HepG2 (cell line): Measurements from ENCODE around the gene HOXA11. TPM values are rescaled to one million over a fixed set of nuclear protein-coding genes. Genes with fewer than 3 reads are reported as not detected.

ENCODE experiments used
- ATAC-seq: fragments of 200-7000 bp; cut with Tn5 transposase; 3 replicates; pipeline ENCODE4 v1.9.1; 2020; ENCODE audit warnings: mild to moderate bottlenecking, moderate library complexity
- BruUV-seq: library from RNA; stranded (reverse); fragments of 400-500 nt; replicated peaks from 2 replicates; lab custom pipeline; 2021; lab: Mats Ljungman, UMichigan
- CTCF ChIA-PET: fragments of 300-600 bp; formaldehyde crosslinking; extraction: SDS; loops from one replicate; lab custom pipeline; 2021; ENCODE audit warnings: low total read pairs, inconsistent platforms, low intra/inter-chr PET ratio; lab: Yijun Ruan, JAX
- POLR2A ChIA-PET: fragments of 350-600 bp; sonication (Branson Sonifier 250); formaldehyde crosslinking; loops from one replicate; lab custom pipeline; 2020; ENCODE audit warnings: antibody characterized with exemption, inconsistent platforms; lab: Yijun Ruan, JAX
- DNase-seq: peaks from one replicate; pipeline ENCODE4 v3.0.0-alpha.2; 2015; ENCODE audit warnings: low spot score
- FAIRE-seq: peaks from 3 replicates; lab custom pipeline; 2011; peaks lifted over from hg19 to GRCh38; lab: Jason Lieb, UNC
- H2AFZ ChIP-seq: one replicate; pipeline ENCODE4 v1.6.1; 2011; ENCODE audit warnings: low read length, inconsistent platforms
- H3K27ac ChIP-seq: fragments of 300-600 bp; 3 replicates; pipeline ENCODE4 v1.8.0; 2011; ENCODE audit warnings: mixed run types, mild to moderate bottlenecking, mixed read lengths, low read length, inconsistent platforms; ENCODE audit not compliant: insufficient read depth; ENCODE audit errors: extremely low read length
- H3K27me3 ChIP-seq, 2 experiments: fragments of 200-600 bp in 1 of 2; 2 replicates in 1 of 2; 3 replicates in 1 of 2; pipeline versions ENCODE4 v1.6.0 to v1.8.0; 2011; ENCODE audit warnings: low read length in 2 of 2, mild to moderate bottlenecking in 2 of 2, moderate library complexity in 2 of 2, inconsistent platforms in 1 of 2; ENCODE audit not compliant: insufficient read depth in 2 of 2, control insufficient read depth in 1 of 2
- H3K36me3 ChIP-seq, 2 experiments: fragments of 200-600 bp in 1 of 2; replicated peaks in 1 of 2; 2 replicates in 1 of 2; 3 replicates in 1 of 2; pipeline versions ENCODE4 v1.5.1 to v1.8.0; 2011; ENCODE audit warnings: low read length in 2 of 2, inconsistent platforms in 1 of 2; ENCODE audit not compliant: insufficient read depth in 2 of 2, control insufficient read depth in 1 of 2
- H3K4me1 ChIP-seq: 2 replicates; pipeline ENCODE4 v1.5.1; 2012; ENCODE audit warnings: low read length, inconsistent platforms; ENCODE audit not compliant: insufficient read depth
- H3K4me2 ChIP-seq: 2 replicates; pipeline ENCODE4 v1.6.0; 2011; ENCODE audit warnings: low read depth, low read length, inconsistent platforms
- H3K4me3 ChIP-seq, 3 experiments: fragments of 200-600 bp in 1 of 3; sonication (generic), shearing (Covaris generic) in 1 of 3; replicated peaks in 1 of 3; 2 replicates each; pipeline ENCODE4 v1.5.1; 2011 to 2016; ENCODE audit warnings: low read length in 3 of 3, inconsistent platforms in 2 of 3, low read depth in 2 of 3, mild to moderate bottlenecking in 2 of 3, control low read depth in 1 of 3, mixed read lengths in 1 of 3; ENCODE audit not compliant: insufficient read depth in 1 of 3
- H3K79me2 ChIP-seq: one replicate; pipeline ENCODE4 v1.6.1; 2011; ENCODE audit warnings: low read length, inconsistent platforms; ENCODE audit not compliant: insufficient read depth
- H3K9ac ChIP-seq: 2 replicates; pipeline ENCODE4 v1.6.0; 2011; ENCODE audit warnings: mild to moderate bottlenecking, low read depth, low read length, inconsistent platforms; ENCODE audit not compliant: insufficient read depth
- H3K9me3 ChIP-seq: 2 replicates; pipeline ENCODE4 v1.5.1; 2012; ENCODE audit warnings: mild to moderate bottlenecking, low read length
- H4K20me1 ChIP-seq: 2 replicates; pipeline ENCODE4 v1.6.0; 2011; ENCODE audit warnings: inconsistent platforms, mild to moderate bottlenecking, low read length, moderate library complexity; ENCODE audit not compliant: insufficient read depth
- KLF11 ChIP-seq: IDR thresholded peaks from 2 replicates; pipeline ENCODE4 v1.6.1; 2016; ENCODE audit warnings: missing compliant biosample characterization
- MED8 ChIP-seq: sonication (generic); formaldehyde crosslinking; IDR thresholded peaks from 2 replicates; pipeline ENCODE4 v1.8.1; 2023; ENCODE audit warnings: mild to moderate bottlenecking, missing genetic modification reagents; ENCODE audit not compliant: insufficient replicate concordance
- PHF21A ChIP-seq: sonication (generic); formaldehyde crosslinking; IDR thresholded peaks from 2 replicates; pipeline ENCODE4 v1.5.0; 2020; ENCODE audit warnings: mild to moderate bottlenecking, missing genetic modification reagents
- WGBS: methylation state at CpG from one replicate; pipeline ENCODE4 v1.1.6; 2017; ENCODE audit warnings: low lambda C conversion rate; 5-methylcytosine and 5-hydroxymethylcytosine counted together
- in situ Hi-C: cut with HindIII; loops from 2 replicates; pipeline ENCODE4 v1.10.0; 2017; ENCODE audit warnings: low pct_unique_long_range_greater_than_20kb; ENCODE audit not compliant: extremely low pct_ligation_motif_present
- intact Hi-C: fragments of 100-400 bp; cut with micrococcal nuclease; formaldehyde crosslinking; loops from one replicate; pipeline ENCODE4 v1.10.0; 2022; ENCODE audit not compliant: unreplicated experiment
- polyA plus RNA-seq, 8 experiments: library from polyadenylated mRNA; depleted of rRNA in 3 of 8; stranded (reverse) in 7 of 8; unstranded in 1 of 8; fragments of >200 nt; fragmentation: Illumina TruSeq in 4 of 8; extraction: Trizol in 4 of 8; gene quantifications; 2 replicates each; pipeline versions ENCODE4 v1.2.1 to v1.2.3, GENCODE V29; 2011 to 2016; ENCODE audit warnings: low read depth in 4 of 8, missing spikeins in 1 of 8, mixed read lengths in 1 of 8; ENCODE audit not compliant: insufficient read depth in 1 of 8
- total RNA-seq, 5 experiments: library from RNA; depleted of rRNA; stranded (reverse); fragments of >200 nt; fragmentation: Illumina TruSeq; extraction: Trizol; gene quantifications; 2 replicates each; pipeline ENCODE4 v1.2.3, GENCODE V29; 2016; ENCODE audit warnings: low read depth in 1 of 5
- TF ChIP-seq, protein P1 (sequence below): sonication (generic); formaldehyde crosslinking; IDR thresholded peaks from 2 replicates; pipeline ENCODE4 v1.8.1; 2023; ENCODE audit warnings: mild to moderate bottlenecking, moderate library complexity, missing genetic modification reagents

Gene HOXA11
- total and polyA plus RNA-seq, 2 of the 13 experiments (the other 11 are each of a cell fraction or from before 2014, with no cell fraction given): not detected

DNA sequence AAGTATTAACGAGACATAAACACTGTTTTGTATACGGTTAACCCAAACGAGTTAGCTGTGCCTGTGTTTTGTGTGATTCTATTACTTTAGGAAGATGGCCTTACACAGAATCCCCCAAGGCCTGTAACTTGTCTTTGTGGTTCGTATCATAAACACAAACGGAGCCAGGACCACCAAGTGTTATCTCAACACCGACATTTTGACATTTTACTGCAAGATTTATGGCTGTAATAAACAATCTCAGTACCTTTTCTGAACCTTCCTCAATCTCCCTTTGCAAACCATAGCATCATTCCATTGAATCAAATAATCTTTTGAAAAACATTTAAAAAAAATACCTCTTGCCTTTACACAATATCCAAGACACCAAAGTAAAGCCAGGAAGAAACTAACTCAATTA is 52.1 kb downstream of the HOXA11 start:
- BruUV-seq: no TSS peak
- Histone ChIP-seq H3K4me1 (peaks cover 80% of the 10 kb centered on the region), H3K36me3 (no peaks in the 10 kb centered on the region), H3K79me2 (no peaks in the 10 kb centered on the region), H3K9ac (0 out of 2 replicates have a peak overlapping the region, but pooled peaks have one; percentile 34), H2AFZ (no peak overlapping the region), H4K20me1 (no peaks in the 10 kb centered on the region), H3K9me3 (no peaks in the 10 kb centered on the region), H3K27me3 (no peaks in the 10 kb centered on the region), H3K27ac (peak overlapping the region; percentile 67), H3K4me3 (0 out of 6 replicates have a peak overlapping the region, but pooled peaks of 2 of the 3 experiments have one; percentile 22 to 24), H3K4me2 (peak overlapping the region; percentile 76)
- DNase-seq (no peak), FAIRE-seq (no peak), ATAC-seq (no peak)
- POLR2A ChIA-PET: interaction anchor here (1.0 to 5.0 kb wide), 3 partner anchors 9 to 12 kb away, joined by 3 to 118 read pairs (median 10); no protein-coding TSS in a partner anchor
- intact Hi-C loops (loop anchor here (5.0 kb wide), 1 partner anchor 166 kb away; no protein-coding TSS in a partner anchor), in situ Hi-C loops (no loop called here)
- TF ChIP-seq, protein P1, sequence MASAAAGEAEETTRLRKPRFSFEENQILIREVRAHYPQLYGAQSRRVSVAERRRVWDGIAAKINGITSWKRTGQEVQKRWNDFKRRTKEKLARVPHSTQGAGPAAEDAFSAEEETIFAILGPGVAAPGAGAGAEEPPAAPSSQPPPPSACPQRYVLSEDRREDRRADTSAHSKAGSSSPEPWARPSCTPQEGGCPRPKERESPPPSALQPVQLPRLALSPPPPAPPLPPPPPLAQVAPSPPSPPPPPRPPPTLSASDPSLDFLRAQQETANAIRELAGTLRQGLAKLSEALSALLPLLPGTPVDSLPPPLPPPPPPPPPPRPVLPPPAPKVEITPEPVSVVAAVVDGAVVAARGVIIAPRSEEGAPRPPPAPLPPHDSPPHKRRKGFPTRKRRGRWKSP (CRISPR knock-in tag): 0 out of 2 replicates have a peak, but pooled peaks have one; percentile 0
- TF ChIP-seq PHF21A (no peak), MED8 (CRISPR knock-in tag) (no peak)
- CTCF ChIA-PET: no interaction called here
- 93% methylated on average over 6 of the region's 6 CpGs for WGBS

DNA sequence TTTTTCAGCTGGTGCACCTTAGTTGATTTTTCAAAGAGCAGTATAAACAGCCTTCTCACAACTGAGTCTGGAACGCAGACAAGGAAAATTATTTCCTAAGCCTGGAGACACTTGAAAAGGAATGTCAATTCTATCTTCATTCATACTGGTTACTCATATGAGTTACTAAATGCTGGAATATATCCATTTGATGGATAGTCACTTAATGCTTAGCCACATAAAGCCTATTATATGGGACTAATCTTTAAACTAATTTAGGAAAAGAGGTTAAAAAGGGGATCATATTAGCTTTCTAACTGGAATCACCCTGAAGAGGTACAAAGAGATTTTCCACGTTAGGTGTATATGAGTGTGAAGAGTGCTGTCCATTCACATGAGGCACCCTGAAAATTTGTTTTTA is 52.8 kb downstream of the HOXA11 start:
- BruUV-seq: no TSS peak
- DNase-seq: no peak
- ChIA-PET POLR2A (interaction anchor here (1.3 to 5.0 kb wide), 6 partner anchors 10 to 445 kb away, joined by 6 to 118 read pairs (median 8); partner anchors contain the start of genes HOXA1 and SKAP2), CTCF (no interaction called here)
- Histone ChIP-seq H3K9ac (no peak overlapping the region), H3K4me2 (no peak overlapping the region), H4K20me1 (no peaks in the 10 kb centered on the region), H3K27ac (no peak overlapping the region), H3K27me3 (no peaks in the 10 kb centered on the region), H3K36me3 (no peaks in the 10 kb centered on the region), H2AFZ (no peak overlapping the region), H3K79me2 (no peaks in the 10 kb centered on the region), H3K4me1 (peaks cover 88% of the 10 kb centered on the region), H3K9me3 (no peaks in the 10 kb centered on the region), H3K4me3 (no peak overlapping the region)
- no peak for ATAC-seq
- no peak for FAIRE-seq
- in situ Hi-C loops: no loop called here
- TF ChIP-seq KLF11 (CRISPR knock-in tag): no peak
- 98% methylated on average over 2 of the region's 2 CpGs for WGBS
- intact Hi-C loops: loop anchor here (5.0 kb wide), 1 partner anchor 165 kb away; no protein-coding TSS in a partner anchor
